Epithelial cell of proximal tubule (primary cell): ENCODE results near the gene MAP3K10. TPM values are rescaled to one million over a fixed set of nuclear protein-coding genes. Genes with fewer than 3 reads are reported as not detected.

Experiments used
- DNase-seq: peaks from one replicate; pipeline ENCODE4 v3.0.0-alpha.2; 2011; ENCODE audit warnings: low read depth
- H3K4me3 ChIP-seq: 2 replicates; pipeline ENCODE4 v1.5.1; 2011; ENCODE audit warnings: low read depth, mild to moderate bottlenecking, low read length
- total RNA-seq: library from RNA; depleted of rRNA; stranded (reverse); fragments of >200 nt; gene quantifications from 2 replicates; pipeline ENCODE4 v1.2.3, GENCODE V29; 2015
- TF ChIP-seq, protein P1 (sequence below): conservative IDR thresholded peaks from 2 replicates; pipeline ENCODE4 v1.5.1; 2012; ENCODE audit warnings: low read depth, mild to moderate bottlenecking, low read length

The MAP3K10 gene
- total RNA-seq, 1 donor from 2014 or later = 9.9 TPM

- H3K4me3 ChIP-seq = no peak overlapping the region
- no peak for DNase-seq
- TF ChIP-seq, protein P1, sequence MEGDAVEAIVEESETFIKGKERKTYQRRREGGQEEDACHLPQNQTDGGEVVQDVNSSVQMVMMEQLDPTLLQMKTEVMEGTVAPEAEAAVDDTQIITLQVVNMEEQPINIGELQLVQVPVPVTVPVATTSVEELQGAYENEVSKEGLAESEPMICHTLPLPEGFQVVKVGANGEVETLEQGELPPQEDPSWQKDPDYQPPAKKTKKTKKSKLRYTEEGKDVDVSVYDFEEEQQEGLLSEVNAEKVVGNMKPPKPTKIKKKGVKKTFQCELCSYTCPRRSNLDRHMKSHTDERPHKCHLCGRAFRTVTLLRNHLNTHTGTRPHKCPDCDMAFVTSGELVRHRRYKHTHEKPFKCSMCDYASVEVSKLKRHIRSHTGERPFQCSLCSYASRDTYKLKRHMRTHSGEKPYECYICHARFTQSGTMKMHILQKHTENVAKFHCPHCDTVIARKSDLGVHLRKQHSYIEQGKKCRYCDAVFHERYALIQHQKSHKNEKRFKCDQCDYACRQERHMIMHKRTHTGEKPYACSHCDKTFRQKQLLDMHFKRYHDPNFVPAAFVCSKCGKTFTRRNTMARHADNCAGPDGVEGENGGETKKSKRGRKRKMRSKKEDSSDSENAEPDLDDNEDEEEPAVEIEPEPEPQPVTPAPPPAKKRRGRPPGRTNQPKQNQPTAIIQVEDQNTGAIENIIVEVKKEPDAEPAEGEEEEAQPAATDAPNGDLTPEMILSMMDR = no peak
These were observed 7.2 kb downstream of the MAP3K10 start for GRCh38 chr19:40198272-40198990.

DNA sequence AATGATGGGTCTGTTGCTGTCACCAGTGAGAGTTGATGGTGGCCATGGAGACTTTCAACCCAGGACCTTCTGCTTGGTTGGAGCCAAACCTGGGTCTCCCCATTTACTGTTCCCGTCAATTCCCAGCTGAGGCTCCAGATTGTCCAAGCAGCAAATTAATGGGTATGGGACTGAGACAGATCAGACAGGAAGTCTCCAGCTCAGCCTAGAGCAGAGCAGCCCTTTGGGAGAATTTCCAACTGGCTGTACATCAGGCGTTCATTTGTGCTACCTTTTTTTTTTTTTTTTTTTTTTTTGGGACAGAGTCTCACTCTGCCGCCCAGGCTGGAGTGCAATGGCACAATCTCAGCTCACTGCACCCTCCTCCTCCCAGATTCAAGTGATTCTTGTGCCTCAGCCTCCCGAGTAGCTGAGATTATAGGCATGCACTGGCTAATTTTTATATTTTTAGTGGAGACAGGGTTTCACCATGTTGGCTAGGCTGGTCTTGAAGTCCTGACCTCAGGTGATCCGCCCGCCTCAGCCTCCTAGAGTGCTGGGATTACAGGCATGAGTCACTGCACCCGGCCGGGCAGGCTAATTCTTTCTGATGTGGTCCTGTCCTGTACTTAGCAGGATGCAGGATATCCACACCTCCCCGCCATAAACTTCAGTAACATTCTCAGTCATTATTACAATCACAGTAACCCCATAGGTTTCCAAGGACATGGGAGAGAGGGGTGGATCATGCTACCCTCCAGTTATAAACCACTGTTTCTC lies 9.3 kb downstream of the MAP3K10 start:
- TF ChIP-seq, protein P1 = no peak
- DNase-seq = no peak
- H3K4me3 ChIP-seq = no peak overlapping the region

GRCh38 chr19:40204381-40204780 lies 13.2 kb downstream of the MAP3K10 start:
- TF ChIP-seq, protein P1 = no peak
- no peak overlapping the region for H3K4me3 ChIP-seq
- DNase-seq = no peak

- TF ChIP-seq, protein P1 = no peak
- H3K4me3 ChIP-seq = no peak overlapping the region
These were observed 14.5 kb downstream of the MAP3K10 start for GRCh38 chr19:40205760-40206159.

GRCh38 chr19:40208602-40209001 lies 17.4 kb downstream of the MAP3K10 start:
- DNase-seq = no peak
- H3K4me3 ChIP-seq = no peak overlapping the region
- TF ChIP-seq, protein P1 = no peak

More at GRCh38 chr19:40205760-40206159, 14.5 kb downstream of the MAP3K10 start:
- DNase-seq = no peak

DNA sequence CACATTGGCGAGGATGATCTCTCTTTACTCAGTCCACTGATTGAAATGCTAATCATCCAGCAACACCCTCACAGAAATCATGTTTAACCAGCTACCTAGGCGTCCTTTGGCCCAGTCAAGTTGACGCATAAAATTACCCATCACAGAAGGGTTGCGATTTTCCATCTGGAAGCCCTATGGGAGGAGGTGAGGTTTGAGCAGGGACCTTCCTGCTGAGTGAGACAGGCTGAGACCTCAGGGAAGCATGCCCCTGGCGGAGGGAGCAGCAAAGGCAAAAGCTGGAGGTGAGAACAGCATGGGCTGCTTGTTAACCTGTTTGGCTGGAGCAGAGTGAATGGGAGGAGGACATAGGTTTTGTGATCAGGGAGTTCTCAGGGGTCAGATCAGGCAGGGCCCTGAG lies 19.7 kb downstream of the MAP3K10 start:
- no peak overlapping the region for H3K4me3 ChIP-seq
- no peak for DNase-seq
- TF ChIP-seq, protein P1 = no peak
